Epithelial cell of alveolus of lung (primary cell): ENCODE results near the gene ARAP3. TPM values are rescaled to one million over a fixed set of nuclear protein-coding genes. Genes with fewer than 3 reads are reported as not detected.

Source experiments
- total RNA-seq: library from RNA; depleted of rRNA; stranded (reverse); fragments of >200 nt; gene quantifications from 2 replicates; pipeline ENCODE4 v1.2.1, GENCODE V29; 2015

ARAP3 gene
- 8.0 and 16.4 TPM in 2 replicates for total RNA-seq

GRCh38 chr5:141681695-141682641 lies at the start of gene ARAP3:
Gene ARAP3, minus strand, starts transcription at chr5:141682230. Its CDS starts 1,744 bp downstream, at chr5:141680486.

GRCh38 chr5:141650851-141651727 lies 30.9 kb downstream of the ARAP3 start, which contains the start of gene FCHSD1:
Gene FCHSD1, minus strand, starts transcription at chr5:141651418. Its CDS starts 50 bp downstream, at chr5:141651368.

GRCh38 chr5:141636413-141637122 lies 45.5 kb downstream of the ARAP3 start, which contains the start of the genes HDAC3 and RELL2:
Gene HDAC3, minus strand, starts transcription at chr5:141636849. Its CDS starts 59 bp downstream, at chr5:141636790.
Gene RELL2, plus strand, starts transcription at chr5:141636997. Its CDS starts 1,229 bp downstream, at chr5:141638226.

GRCh38 chr5:141618804-141619554 lies 63.1 kb downstream of the ARAP3 start, which contains the start of gene DIAPH1:
Gene DIAPH1, minus strand, starts transcription at chr5:141619000. Its CDS starts 86 bp downstream, at chr5:141618914.

Other genes starting within 250 kb of the ARAP3 start
- gene PCDHGC3, start 206.3 kb downstream of the ARAP3 start, total RNA-seq, result 51.5 and 161 TPM in 2 replicates
- gene PCDHGC4, start 197.2 kb downstream of the ARAP3 start, total RNA-seq, result 0.13 and 3.1 TPM in 2 replicates
- 0.78 and 1.1 TPM in 2 replicates for gene PCDHGC5, start 193.1 kb downstream of the ARAP3 start, total RNA-seq
- 25.1 and 49.1 TPM in 2 replicates for gene DIAPH1, start 63.2 kb downstream of the ARAP3 start, total RNA-seq
- gene HDAC3, start 45.4 kb downstream of the ARAP3 start, total RNA-seq, result 49.8 and 53.3 TPM in 2 replicates
- gene RELL2, start 45.2 kb downstream of the ARAP3 start, total RNA-seq, result 2.4 and 3.7 TPM in 2 replicates
- 11.1 and 12.2 TPM in 2 replicates for gene FCHSD1, start 30.8 kb downstream of the ARAP3 start, total RNA-seq
- 1.4 and 7.4 TPM in 2 replicates for gene PCDH1, start 196.2 kb upstream of the ARAP3 start, total RNA-seq
- gene DELE1, start 241.6 kb upstream of the ARAP3 start, total RNA-seq, result 35.0 and 75.5 TPM in 2 replicates